Esophagus (tissue), 2 donors: ENCODE measurements around the gene NFYC. TPM values are rescaled to one million over a fixed set of nuclear protein-coding genes. Genes with fewer than 3 reads are reported as not detected.
A peak's percentile ranks its signal among the peaks of the same experiment; 100 is the strongest.

Experiments used
- H3K27ac ChIP-seq, 2 donors: one replicate each; pipeline ENCODE4 v1.5.1; 2013; ENCODE audit warnings: low read depth in 2 of 2, mild to moderate bottlenecking in 2 of 2, inconsistent platforms in 1 of 2, low read length in 1 of 2, moderate library complexity in 1 of 2
- H3K27me3 ChIP-seq, 2 donors: one replicate each; pipeline ENCODE4 v1.6.1; 2013; ENCODE audit warnings: low read length in 2 of 2, control low read depth in 1 of 2, mild to moderate bottlenecking in 1 of 2; ENCODE audit not compliant: insufficient read depth in 2 of 2, control insufficient read depth in 1 of 2
- H3K36me3 ChIP-seq, 2 donors: one replicate each; pipeline ENCODE4 v1.6.1; 2013; ENCODE audit warnings: low read length in 1 of 2; ENCODE audit not compliant: control insufficient read depth in 2 of 2, insufficient read depth in 2 of 2
- H3K4me1 ChIP-seq, 2 donors: one replicate each; pipeline ENCODE4 v1.6.1; 2013; ENCODE audit warnings: low read length in 1 of 2; ENCODE audit not compliant: control insufficient read depth in 2 of 2, insufficient read depth in 2 of 2
- H3K4me3 ChIP-seq, 2 donors: one replicate each; pipeline ENCODE4 v1.5.1; 2013; ENCODE audit warnings: low read length in 2 of 2, mild to moderate bottlenecking in 2 of 2, low read depth in 1 of 2, moderate library complexity in 1 of 2
- H3K9me3 ChIP-seq, 2 donors: one replicate each; pipeline ENCODE4 v1.6.1; 2013; ENCODE audit warnings: mild to moderate bottlenecking in 2 of 2, low read depth in 1 of 2, low read length in 1 of 2, moderate library complexity in 1 of 2; ENCODE audit not compliant: control insufficient read depth in 2 of 2, insufficient read depth in 1 of 2
- WGBS, 2 donors: extraction: QIAGEN DNeasy Blood & Tissue Kit; methylation state at CpG; one replicate each; pipeline ENCODE4 v1.1.7; 2013; 5-methylcytosine and 5-hydroxymethylcytosine counted together
- polyA plus RNA-seq, 2 donors: library from polyadenylated mRNA; stranded (reverse); fragments of 200-250 nt; gene quantifications; one replicate each; pipeline ENCODE4 v1.2.3, GENCODE V29; 2013
- donor health status: healthy with polysubstance abuse.
- donor health status: Bipolar disorder and iron deficiency.

The NFYC gene
- polyA plus RNA-seq, 2 donors: 24.8 to 37.2 TPM

DNA sequence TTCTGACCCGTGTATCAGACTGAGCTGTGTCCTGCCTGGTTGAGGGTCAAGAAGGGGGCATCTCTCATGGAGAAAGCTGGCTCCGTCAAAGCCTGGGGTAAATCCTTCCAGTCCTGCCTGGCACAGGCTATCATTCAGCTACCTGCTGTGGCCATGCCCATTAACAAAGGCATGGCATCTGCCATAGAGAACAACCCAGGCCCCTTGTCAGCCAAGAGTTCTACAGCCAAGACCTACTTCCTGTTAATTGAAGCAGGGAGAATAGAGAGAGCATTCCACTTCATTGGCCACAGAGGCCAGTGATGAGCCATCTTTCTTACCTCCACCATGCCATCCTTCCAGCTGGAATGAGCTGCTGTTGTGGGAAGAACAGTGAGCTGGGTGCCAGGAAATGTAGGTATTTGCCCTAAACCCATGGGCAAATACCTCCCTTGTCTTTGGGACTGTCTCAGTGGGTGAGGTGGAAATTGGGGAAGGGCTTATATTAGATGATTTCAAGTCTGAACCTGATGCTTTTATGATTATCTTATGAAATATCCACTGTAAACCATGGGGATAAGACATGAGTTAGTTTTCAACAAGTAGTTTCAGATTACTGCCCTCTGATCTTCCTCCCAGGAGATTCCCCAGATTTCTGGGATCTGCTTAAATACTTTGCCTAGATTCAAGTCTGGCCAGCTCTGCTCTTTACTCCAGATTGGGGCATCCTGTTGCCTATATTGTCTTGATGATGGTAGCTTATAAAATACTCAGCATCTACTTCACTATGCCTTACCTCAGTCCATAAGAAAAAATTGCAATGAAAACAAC lies 80.8 kb downstream of the NFYC start:
- Histone ChIP-seq H3K4me3 (no peak overlapping the region), H3K36me3 (peaks cover 11 to 20% of the 10 kb centered on the region in 2 donors), H3K27ac (no peak overlapping the region), H3K27me3 (no peaks in the 10 kb centered on the region), H3K4me1 (no peaks in the 10 kb centered on the region), H3K9me3 (no peaks in the 10 kb centered on the region)
- 76 to 79% methylated on average over 2 of the region's 2 CpGs for WGBS, 2 donors

DNA sequence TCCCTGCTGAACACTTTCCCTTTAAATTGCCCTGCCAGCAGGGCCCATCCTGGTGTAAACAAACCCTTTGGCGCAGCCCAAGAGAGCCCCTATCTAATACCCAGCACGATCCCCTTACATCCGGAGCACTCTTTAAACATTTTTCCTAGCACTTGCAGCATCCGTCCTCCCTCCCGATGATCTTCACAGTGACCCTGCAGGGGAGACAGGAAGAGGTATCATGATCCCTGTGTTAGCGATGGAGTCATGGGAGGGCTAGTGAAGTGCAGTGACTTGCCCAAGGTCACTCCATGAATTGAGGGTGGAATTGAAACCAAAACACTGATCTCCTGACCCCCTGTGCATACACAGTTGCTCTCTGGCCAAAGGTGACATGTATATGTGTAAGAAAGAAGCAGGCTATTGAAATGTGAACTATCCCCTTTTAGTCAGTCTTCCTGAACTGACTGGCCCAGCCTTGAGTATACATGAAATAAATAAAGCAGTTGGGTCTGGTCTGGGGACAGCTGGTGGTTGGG lies 82.3 kb downstream of the NFYC start:
- no peak overlapping the region for H3K27ac ChIP-seq
- 49 to 55% methylated on average over 6 of the region's 6 CpGs for WGBS, 2 donors
- no peaks in the 10 kb centered on the region for H3K27me3 ChIP-seq
- peaks cover 5 to 17% of the 10 kb centered on the region in 2 donors for H3K36me3 ChIP-seq
- no peak overlapping the region for H3K4me3 ChIP-seq
- no peaks in the 10 kb centered on the region for H3K9me3 ChIP-seq
- no peaks in the 10 kb centered on the region for H3K4me1 ChIP-seq

DNA sequence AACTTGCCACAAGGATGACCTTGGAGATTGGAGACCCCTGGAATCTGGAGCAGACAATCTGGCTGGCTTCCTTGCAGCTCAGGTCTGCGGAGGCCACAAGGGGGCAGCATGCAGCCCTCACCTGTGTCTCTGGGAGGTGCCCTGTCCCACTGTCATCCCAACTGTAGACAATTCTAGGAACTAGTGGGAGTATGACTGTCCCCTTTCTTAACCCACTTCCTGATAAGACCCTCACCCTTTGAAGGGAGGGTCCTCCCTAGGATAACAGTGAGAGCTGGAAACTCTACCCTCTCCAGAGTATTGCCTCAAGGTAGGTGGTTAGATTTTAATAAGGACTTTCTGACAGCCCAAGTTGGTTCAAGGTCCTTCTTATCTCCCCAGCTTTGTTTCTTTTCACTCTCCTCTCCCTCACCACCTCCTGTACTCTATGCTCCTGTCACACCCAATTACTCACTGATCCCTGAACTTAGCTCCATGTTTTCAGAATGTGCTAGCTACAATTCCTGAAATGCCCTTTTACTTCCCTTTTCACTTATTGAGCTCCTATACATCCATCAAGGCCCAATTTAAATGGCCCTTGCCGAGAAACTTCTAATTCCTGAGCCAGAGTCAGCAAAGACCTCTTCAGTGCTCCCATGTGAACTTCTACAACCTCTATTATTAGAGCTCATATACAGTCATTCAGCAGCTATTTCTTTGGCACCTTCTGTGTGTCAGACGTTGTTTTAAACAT lies 82.9 kb downstream of the NFYC start:
- no peaks in the 10 kb centered on the region for H3K27me3 ChIP-seq
- no peak overlapping the region for H3K4me3 ChIP-seq
- H3K9me3 ChIP-seq: no peaks in the 10 kb centered on the region
- H3K4me1 ChIP-seq: no peaks in the 10 kb centered on the region
- WGBS, 2 donors: 28 to 31% methylated on average over 3 of the region's 3 CpGs
- no peak overlapping the region for H3K27ac ChIP-seq
- peaks cover 0 to 13% of the 10 kb centered on the region in 2 donors for H3K36me3 ChIP-seq

DNA sequence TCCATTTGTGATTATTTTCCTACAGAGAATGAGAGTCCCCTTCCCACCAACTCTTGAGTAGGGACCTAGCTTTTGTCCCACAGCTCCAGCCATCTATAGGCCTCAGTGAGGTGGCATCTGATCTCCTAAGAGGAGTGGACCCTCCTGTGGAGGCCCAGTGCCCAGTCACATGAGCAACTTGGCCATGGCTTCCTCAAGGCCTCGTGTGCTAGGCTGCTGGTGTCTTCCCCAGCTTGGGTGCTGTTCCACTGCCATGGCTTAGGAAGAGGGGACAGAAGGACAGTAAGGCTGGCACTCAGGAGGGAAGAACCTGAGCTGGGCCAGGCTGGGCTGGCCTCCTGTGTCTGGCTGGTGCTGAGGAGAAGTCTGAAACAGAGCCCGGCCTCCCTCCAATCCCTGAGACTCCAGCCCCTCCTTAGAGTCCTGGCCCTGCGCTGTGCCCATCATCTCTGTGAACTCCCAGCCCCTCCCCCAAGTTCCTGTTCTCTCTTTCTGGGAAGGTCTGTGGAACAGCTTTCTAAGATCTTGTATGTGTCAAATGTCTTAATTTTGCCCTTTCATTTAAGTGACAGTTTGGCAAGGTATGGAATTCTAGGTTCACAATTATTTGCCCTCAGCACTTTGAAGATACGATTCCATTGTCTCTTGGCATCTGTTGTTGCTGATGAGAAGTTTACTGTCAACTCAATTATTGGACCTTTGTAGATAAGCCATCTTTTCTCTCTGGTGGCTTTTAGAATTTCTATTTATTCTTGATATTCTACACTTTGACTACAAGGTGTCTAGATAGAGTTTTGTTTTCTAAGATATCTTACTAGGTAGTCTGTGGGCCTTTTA lies 85.0 kb downstream of the NFYC start:
- WGBS, 2 donors: 92 to 95% methylated on average over 4 of the region's 4 CpGs
- Histone ChIP-seq H3K27ac (no peak overlapping the region), H3K27me3 (no peaks in the 10 kb centered on the region), H3K4me3 (no peak overlapping the region), H3K4me1 (no peaks in the 10 kb centered on the region), H3K36me3 (peaks cover 0 to 2% of the 10 kb centered on the region in 2 donors), H3K9me3 (no peaks in the 10 kb centered on the region)

DNA sequence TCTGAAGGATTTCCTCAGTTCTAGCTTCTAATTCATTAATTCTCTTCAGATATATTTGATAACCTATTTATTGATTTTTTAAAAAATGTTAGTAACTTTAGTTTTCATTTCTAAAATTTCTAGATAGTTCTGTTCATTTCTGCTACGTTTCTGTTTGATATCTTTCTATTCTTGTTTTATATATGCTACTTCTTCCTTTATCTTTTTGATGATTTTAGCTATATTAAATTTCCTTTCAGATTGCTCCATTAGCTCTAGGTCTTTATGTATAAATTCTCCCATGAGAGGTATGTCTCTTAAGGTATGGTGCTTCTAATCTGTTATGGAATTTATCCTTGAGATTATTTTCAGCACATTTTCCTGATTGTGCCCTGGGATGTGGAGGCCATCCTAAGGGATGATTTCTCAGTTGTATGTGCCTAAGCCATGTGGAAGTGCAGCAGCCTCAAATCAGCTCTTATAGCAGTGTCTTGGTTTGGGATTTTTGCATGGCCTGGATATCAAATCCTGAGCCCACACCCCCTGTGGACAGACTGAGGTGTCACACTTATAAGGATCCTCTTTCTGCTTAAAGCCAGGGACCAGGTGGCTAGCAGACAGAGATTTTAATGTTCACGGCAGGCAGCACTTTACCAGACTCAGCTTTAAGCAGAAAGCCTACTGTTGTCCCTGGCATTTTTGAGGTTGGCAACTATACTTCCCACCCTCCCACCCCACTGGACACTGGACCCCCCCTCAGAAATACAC lies 85.9 kb downstream of the NFYC start:
- Histone ChIP-seq H3K4me3 (no peak overlapping the region), H3K9me3 (no peaks in the 10 kb centered on the region), H3K4me1 (no peaks in the 10 kb centered on the region), H3K36me3 (peaks cover 0 to 2% of the 10 kb centered on the region in 2 donors), H3K27ac (no peak overlapping the region), H3K27me3 (no peaks in the 10 kb centered on the region)
- 97 to 99% methylated on average over 2 of the region's 2 CpGs for WGBS, 2 donors

DNA sequence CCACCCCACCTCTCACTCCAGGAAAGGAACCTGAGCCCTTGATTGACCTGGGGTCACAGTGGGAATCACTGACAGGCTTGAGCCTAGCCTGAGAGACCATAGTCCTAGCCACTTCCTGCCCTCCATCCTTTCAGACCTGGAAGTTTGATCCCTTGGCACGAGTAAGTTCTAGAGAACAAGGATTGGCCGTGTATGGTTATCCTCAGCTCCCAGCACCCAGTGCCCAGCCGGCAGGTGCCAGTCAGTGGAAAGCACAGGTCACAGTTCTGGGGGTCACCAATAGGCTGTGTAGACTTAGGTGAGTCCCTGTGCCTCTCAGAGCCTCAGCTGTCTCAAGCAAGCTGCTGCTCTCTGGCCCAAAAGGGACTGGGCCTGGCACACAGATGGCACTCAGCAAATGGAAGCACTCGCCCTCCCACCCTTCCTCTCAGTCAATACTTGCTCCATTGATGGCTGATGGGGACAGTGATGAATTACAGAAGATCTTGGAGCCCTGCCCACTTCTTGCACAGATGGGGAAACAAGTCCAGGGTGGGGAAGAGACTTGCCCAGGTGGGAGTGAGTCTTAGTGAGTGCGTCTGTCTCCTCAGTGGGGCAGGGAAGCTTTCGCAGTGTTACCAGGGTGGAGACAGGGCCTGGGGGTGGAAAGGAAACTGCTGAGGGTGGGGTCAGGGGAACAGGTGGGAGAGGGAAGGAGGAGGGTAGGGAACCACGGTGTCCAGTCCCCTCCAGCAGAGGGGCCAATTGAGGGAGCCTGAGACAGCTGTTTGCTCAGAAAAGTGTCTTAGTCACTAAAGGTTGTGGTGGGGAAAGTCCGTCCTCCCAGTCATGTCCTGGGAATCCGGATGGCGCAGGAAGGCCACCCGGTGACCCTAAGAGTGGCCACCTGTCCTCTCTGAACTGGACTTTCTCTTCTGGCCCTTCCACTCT lies 89.4 kb downstream of the NFYC start:
- H3K4me3 ChIP-seq: no peak overlapping the region
- peaks cover 0 to 2% of the 10 kb centered on the region in 2 donors for H3K36me3 ChIP-seq
- H3K27me3 ChIP-seq: no peaks in the 10 kb centered on the region
- 75 to 84% methylated on average over 10 to 11 of the region's 11 CpGs for WGBS, 2 donors
- no peak overlapping the region for H3K27ac ChIP-seq
- H3K4me1 ChIP-seq: peaks cover 4 to 16% of the 10 kb centered on the region in 2 donors
- H3K9me3 ChIP-seq: no peaks in the 10 kb centered on the region

DNA sequence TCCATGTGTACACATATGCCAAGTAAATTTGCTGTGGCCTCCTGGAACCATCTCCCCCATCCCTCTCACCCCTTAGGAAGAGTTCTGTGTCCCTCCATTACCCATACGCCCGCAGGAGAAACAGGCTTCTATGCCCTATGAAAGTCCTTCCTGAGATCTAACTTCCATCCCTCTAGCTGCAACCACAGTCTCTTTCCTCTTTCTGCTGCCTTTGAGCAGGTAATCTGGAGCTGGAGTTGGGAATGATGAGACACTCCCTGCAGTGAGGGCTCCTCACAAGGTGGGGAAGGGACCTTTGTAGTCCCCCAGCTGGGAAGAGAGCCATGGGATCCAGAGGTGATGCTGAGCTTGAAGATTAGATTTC lies 90.1 kb downstream of the NFYC start:
- Histone ChIP-seq H3K4me1 (peaks cover 4 to 16% of the 10 kb centered on the region in 2 donors), H3K27me3 (no peaks in the 10 kb centered on the region), H3K27ac (no peak overlapping the region), H3K4me3 (no peak overlapping the region), H3K9me3 (no peaks in the 10 kb centered on the region), H3K36me3 (peaks cover 0 to 2% of the 10 kb centered on the region in 2 donors)
- WGBS, 2 donors: 87 to 90% methylated on average over 2 of the region's 2 CpGs

DNA sequence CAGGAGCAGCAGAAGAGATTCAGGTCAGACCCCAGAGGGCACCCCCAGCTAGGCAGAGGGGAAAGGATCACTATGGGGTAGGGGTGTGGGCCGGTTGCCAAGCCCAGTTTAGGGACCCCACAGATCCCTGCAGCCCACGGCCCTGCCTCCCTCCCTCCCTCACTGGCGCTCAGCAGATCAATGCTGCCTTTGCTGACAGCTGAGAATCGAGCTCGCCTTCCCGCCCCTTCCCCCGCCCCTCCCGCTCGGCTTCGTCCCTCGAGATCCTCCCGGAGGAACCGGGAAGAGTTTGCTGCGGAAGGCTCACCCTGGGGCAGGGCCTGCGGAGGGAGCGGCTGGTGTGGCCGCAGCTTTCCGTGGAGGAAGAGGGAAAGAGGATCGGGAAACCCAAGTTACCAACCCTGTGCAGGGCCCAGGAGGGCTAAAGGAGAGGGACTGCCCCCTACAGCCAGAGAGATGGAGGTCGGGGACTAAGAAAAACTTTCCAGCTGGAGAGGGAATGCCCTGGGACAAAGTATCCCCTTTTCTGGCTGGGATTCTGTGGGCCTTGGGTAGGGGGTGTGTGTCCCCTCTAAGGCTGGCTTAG lies 91.0 kb downstream of the NFYC start:
- no peaks in the 10 kb centered on the region for H3K27me3 ChIP-seq
- peaks cover 4 to 16% of the 10 kb centered on the region in 2 donors for H3K4me1 ChIP-seq
- WGBS, 2 donors: 9 to 12% methylated on average over 19 to 20 of the region's 20 CpGs
- H3K36me3 ChIP-seq: peaks cover 0 to 2% of the 10 kb centered on the region in 2 donors
- peak overlapping the region in 1 of 2 donors; percentile 75 for H3K27ac ChIP-seq
- no peak overlapping the region for H3K4me3 ChIP-seq
- H3K9me3 ChIP-seq: no peaks in the 10 kb centered on the region
